Kidney (tissue), 14 donors: ENCODE results near the gene BUB3. TPM values are rescaled to one million over a fixed set of nuclear protein-coding genes. Genes with fewer than 3 reads are reported as not detected.
"Not testable (repeated sequence)": the region's sequence is repeated elsewhere in the genome, so short reads cannot be mapped to it uniquely, and the experiment has no call there.

Experiments used
- DNase-seq, 5 donors: peaks; one replicate each; pipeline ENCODE4 v3.0.0-alpha.2; 2013 to 2020
- FAIRE-seq: peaks from 2 replicates; lab custom pipeline; 2012; peaks lifted over from hg19 to GRCh38; lab: Jason Lieb, UNC
- H3K27ac ChIP-seq, 2 donors: one replicate each; pipeline ENCODE4 v1.7.0; 2013; ENCODE audit warnings: low read depth in 2 of 2, low read length in 2 of 2, inconsistent platforms in 1 of 2
- H3K27me3 ChIP-seq: one replicate; pipeline ENCODE4 v1.7.1; 2013; ENCODE audit warnings: low read length, inconsistent platforms; ENCODE audit not compliant: control insufficient read depth, insufficient read depth
- H3K36me3 ChIP-seq, 3 donors: one replicate each; pipeline versions ENCODE4 v1.7.0 to v1.7.1; 2013; ENCODE audit warnings: low read length in 3 of 3, control low read depth in 1 of 3, inconsistent platforms in 1 of 3; ENCODE audit not compliant: insufficient read depth in 3 of 3, control insufficient read depth in 2 of 3
- H3K4me1 ChIP-seq, 3 donors: one replicate each; pipeline versions ENCODE4 v1.7.0 to v1.7.1; 2013; ENCODE audit warnings: low read length in 3 of 3, inconsistent platforms in 1 of 3, low read depth in 1 of 3; ENCODE audit not compliant: control insufficient read depth in 2 of 3, insufficient read depth in 2 of 3
- H3K4me3 ChIP-seq, 3 donors: one replicate each; pipeline versions ENCODE4 v1.7.0 to v1.8.1; 2013; ENCODE audit warnings: low read length in 3 of 3, control low read depth in 1 of 3, inconsistent platforms in 1 of 3
- H3K9ac ChIP-seq, 3 donors: one replicate each; pipeline versions ENCODE4 v1.7.0 to v1.7.1; 2013; ENCODE audit warnings: low read length in 3 of 3, control low read depth in 1 of 3, inconsistent platforms in 1 of 3
- H3K9me3 ChIP-seq, 3 donors: one replicate each; pipeline versions ENCODE4 v1.7.0 to v1.7.1; 2013; ENCODE audit warnings: low read length in 3 of 3, control low read depth in 1 of 3, inconsistent platforms in 1 of 3; ENCODE audit not compliant: control insufficient read depth in 2 of 3, insufficient read depth in 1 of 3
- CTCF ChIP-seq: IDR thresholded peaks from 3 replicates; pipeline ENCODE4 v1.5.1; 2012; ENCODE audit warnings: mild to moderate bottlenecking, moderate library complexity, borderline replicate concordance; ENCODE audit not compliant: insufficient read depth; ENCODE audit errors: extremely low read depth
- intact Hi-C: fragments of 100-400 bp; cut with DNase I; formaldehyde crosslinking; loops from one replicate; pipeline ENCODE4 v1.11.1; 2022
- polyA plus RNA-seq: library from polyadenylated mRNA; stranded (reverse); fragments of 350-450 nt; fragmentation: Illumina TruSeq; extraction: RNeasy Lipid Tissue Mini Kit (QIAGEN cat#74804); gene quantifications from one replicate; pipeline ENCODE4 v1.2.3, GENCODE V29; 2014; ENCODE audit warnings: low read depth, low replicate concordance; ENCODE audit not compliant: insufficient read depth
- total RNA-seq: library from RNA; stranded (reverse); fragmentation: NEBNext Ultra II Directional; extraction: Animal tissue kit (Norgen Biotek cat#: 25700); gene quantifications from one replicate; pipeline ENCODE4 v1.2.1, GENCODE V29; 2021
- donor health status: control.
- donor health status: control.
- donor health status: control.
- donor health status: control.
- donor health status: control.
- donor health status: DM: yes; HTN: yes; CAD: no.
- donor health status: Normal renal cell carcinoma (clear cell type).

BUB3 gene
- total and polyA plus RNA-seq, 2 donors from 2014 or later = 49.0 to 60.8 TPM

- Histone ChIP-seq H3K9ac (no peak overlapping the region), H3K27ac (no peak overlapping the region), H3K9me3 (no peaks in the 10 kb centered on the region), H3K4me3 (no peak overlapping the region), H3K36me3 (peaks cover 0 to 3% (median 2%) of the 10 kb centered on the region in 3 donors), H3K4me1 (no peaks in the 10 kb centered on the region), H3K27me3 (no peaks in the 10 kb centered on the region)
- DNase-seq (no peak), FAIRE-seq (no peak)
- TF ChIP-seq CTCF = no peak
- intact Hi-C loops = no loop called here
These were observed 21.5 kb downstream of the BUB3 start for GRCh38 chr10:123175389-123176387.

DNA sequence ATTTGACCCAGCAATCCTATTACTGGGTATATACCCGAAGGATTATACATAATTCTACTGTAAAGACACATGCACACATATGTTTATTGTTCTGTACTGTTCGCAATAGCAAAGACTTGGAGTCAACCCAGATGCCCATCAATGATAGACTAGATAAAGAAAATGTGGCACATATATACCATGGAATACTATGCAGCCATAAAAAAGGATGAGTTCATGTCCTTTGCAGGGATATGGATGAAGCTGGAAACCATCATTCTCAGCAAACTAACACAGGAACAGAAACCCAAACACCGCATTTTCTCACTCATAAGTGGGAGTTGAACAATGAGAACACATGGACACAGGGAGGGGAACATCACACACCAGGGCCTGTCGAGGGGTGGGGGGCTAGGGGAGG is 24.2 kb downstream of the BUB3 start:
- DNase-seq, H3K4me3 ChIP-seq, H3K4me1 ChIP-seq, intact Hi-C loops, H3K27ac ChIP-seq, FAIRE-seq, H3K27me3 ChIP-seq, H3K9ac ChIP-seq, H3K9me3 ChIP-seq, H3K36me3 ChIP-seq: not testable (repeated sequence)

DNA sequence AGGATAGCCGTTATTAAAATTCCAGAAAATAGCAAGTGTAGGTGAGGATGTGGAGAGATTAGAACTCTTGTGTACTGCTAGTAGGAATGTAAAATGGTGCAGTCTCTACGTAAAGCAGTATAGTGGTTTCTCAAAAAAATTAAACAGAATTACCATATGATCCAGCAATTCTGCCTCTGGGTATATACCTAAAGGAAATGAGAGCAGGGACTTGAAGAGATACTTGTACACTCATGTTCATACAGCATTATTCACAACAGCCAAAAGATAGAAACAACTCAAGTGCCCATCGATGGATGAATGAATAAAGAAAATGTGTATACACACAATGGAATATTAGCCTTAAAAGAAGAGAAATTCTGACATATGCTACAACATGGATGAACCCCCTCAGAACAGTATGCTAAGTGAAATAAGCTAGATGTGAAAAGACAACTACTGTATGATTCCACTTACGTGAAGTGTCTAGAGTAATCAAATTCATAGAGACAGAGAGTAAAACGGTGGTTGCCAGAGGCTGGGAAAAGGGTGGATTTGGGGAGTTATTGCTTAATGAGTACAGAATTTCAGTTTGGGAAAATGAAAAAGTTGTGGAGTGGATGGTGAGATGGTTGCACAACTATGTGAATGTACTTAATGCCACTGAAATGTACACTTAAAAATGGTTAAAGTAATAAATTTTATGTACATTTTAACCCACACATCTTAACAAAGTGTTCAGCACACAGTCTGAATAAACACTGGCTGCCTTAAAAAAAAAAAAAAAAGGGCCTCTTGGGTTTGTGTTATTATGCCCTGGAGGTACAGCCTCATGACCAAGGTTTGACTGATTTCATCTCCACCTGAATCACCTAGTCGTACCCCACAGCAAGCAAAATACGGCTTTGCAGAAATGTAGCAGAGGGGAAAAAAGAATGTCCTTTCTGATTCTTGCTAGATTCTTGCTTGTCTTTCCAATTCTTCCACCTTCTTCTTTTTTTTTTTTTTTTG is 26.2 kb downstream of the BUB3 start:
- DNase-seq = no peak
- Histone ChIP-seq H3K9me3 (peaks cover 0 to 7% (median 0%) of the 10 kb centered on the region in 3 donors), H3K9ac (no peak overlapping the region), H3K27me3 (no peaks in the 10 kb centered on the region), H3K4me3 (no peak overlapping the region), H3K36me3 (no peaks in the 10 kb centered on the region), H3K27ac (no peak overlapping the region), H3K4me1 (no peaks in the 10 kb centered on the region)
- FAIRE-seq = no peak
- TF ChIP-seq CTCF = no peak
- intact Hi-C loops = no loop called here
